ENCODE results near the gene KRTAP21-3. TPM values are rescaled to one million over a fixed set of nuclear protein-coding genes. Genes with fewer than 3 reads are reported as not detected.

The KRTAP21-3 gene
- total RNA-seq, 1 experiment from 2014 or later, result not detected

GRCh38 chr21:30668776-30669175, 49.8 kb downstream of the KRTAP21-3 start:
- CTCF ChIA-PET, result no interaction called here

More at GRCh38 chr21:30668776-30669175, 49.8 kb downstream of the KRTAP21-3 start:
- H3K27me3 Mint-ChIP-seq (ENCODE audit: unreplicated experiment), result no peaks in the 10 kb centered on the region
- no peaks in the 10 kb centered on the region for H3K36me3 Mint-ChIP-seq (ENCODE audit: insufficient read depth, unreplicated experiment)
- no peak overlapping the region for H3K4me3 Mint-ChIP-seq (ENCODE audit: low read depth, unreplicated experiment)
- no TSS peak for BruUV-seq (replicated peaks)
- peaks cover 11% of the 10 kb centered on the region for H3K9me3 Mint-ChIP-seq (ENCODE audit: low read depth, unreplicated experiment)
- intact Hi-C loops (cut with micrococcal nuclease; ENCODE audit: unreplicated experiment), result no loop called here
- H3K4me1 Mint-ChIP-seq (ENCODE audit: low read depth, unreplicated experiment), result no peaks in the 10 kb centered on the region
- DNase-seq, result no peak
- no peak overlapping the region for H3K27ac Mint-ChIP-seq (ENCODE audit: unreplicated experiment)
- no peak for TF ChIP-seq CTCF (IDR thresholded peaks at IDR 0.05; ENCODE audit: unreplicated experiment)

Other genes with a start within 250 kb of the KRTAP21-3 start
- not detected in 2 replicates for gene KRTAP19-1, start 238.4 kb downstream of the KRTAP21-3 start, total RNA-seq (2022)
- gene KRTAP19-2, start 231.3 kb downstream of the KRTAP21-3 start, total RNA-seq (2022), result not detected in 2 replicates
- gene KRTAP19-3, start 226.8 kb downstream of the KRTAP21-3 start, total RNA-seq (2022), result not detected in 2 replicates
- not detected in 2 replicates for gene KRTAP19-4, start 221.6 kb downstream of the KRTAP21-3 start, total RNA-seq (2022)
- not detected in 2 replicates for gene KRTAP19-5, start 216.6 kb downstream of the KRTAP21-3 start, total RNA-seq (2022)
- gene KRTAP19-6, start 176.9 kb downstream of the KRTAP21-3 start, total RNA-seq (2022), result not detected in 2 replicates
- gene KRTAP19-7, start 157.5 kb downstream of the KRTAP21-3 start, total RNA-seq (2022), result not detected in 2 replicates
- not detected in 2 replicates for gene KRTAP22-2, start 128.4 kb downstream of the KRTAP21-3 start, total RNA-seq (2022)
- not detected in 2 replicates for gene KRTAP6-3, start 126.3 kb downstream of the KRTAP21-3 start, total RNA-seq (2022)
- gene KRTAP6-2, start 119.9 kb downstream of the KRTAP21-3 start, total RNA-seq (2022), result not detected in 2 replicates
- not detected in 2 replicates for gene KRTAP22-1, start 117.7 kb downstream of the KRTAP21-3 start, total RNA-seq (2022)
- not detected in 2 replicates for gene KRTAP6-1, start 104.8 kb downstream of the KRTAP21-3 start, total RNA-seq (2022)
- gene KRTAP20-1, start 102.4 kb downstream of the KRTAP21-3 start, total RNA-seq (2022), result not detected in 2 replicates
- not detected in 2 replicates for gene KRTAP20-4, start 98.2 kb downstream of the KRTAP21-3 start, total RNA-seq (2022)
- not detected in 2 replicates for gene KRTAP20-2, start 83.6 kb downstream of the KRTAP21-3 start, total RNA-seq (2022)
- not detected in 2 replicates for gene KRTAP20-3, start 75.9 kb downstream of the KRTAP21-3 start, total RNA-seq (2022)
- gene KRTAP21-2, start 28.5 kb upstream of the KRTAP21-3 start, total RNA-seq (2022), result not detected in 2 replicates
- not detected in 2 replicates for gene KRTAP21-1, start 36.7 kb upstream of the KRTAP21-3 start, total RNA-seq (2022)
- gene KRTAP8-1, start 94.5 kb upstream of the KRTAP21-3 start, total RNA-seq (2022), result not detected in 2 replicates
- not detected in 2 replicates for gene KRTAP7-1, start 111.0 kb upstream of the KRTAP21-3 start, total RNA-seq (2022)
- not detected in 2 replicates for gene KRTAP11-1, start 162.8 kb upstream of the KRTAP21-3 start, total RNA-seq (2022)